Keratinocyte (primary cell): ENCODE data around the gene PPP1R3F.

Experiments
- CTCF ChIP-seq, 3 experiments: IDR thresholded peaks in 1 of 3; conservative IDR thresholded peaks in 1 of 3; optimal IDR thresholded peaks in 1 of 3; 2 replicates in 2 of 3; 3 replicates in 1 of 3; pipeline versions ENCODE3 to v1.5.1; 2011; ENCODE audit warnings: low read length in 3 of 3, mild to moderate bottlenecking in 3 of 3, moderate library complexity in 2 of 3, control low read depth in 1 of 3, inconsistent platforms in 1 of 3; ENCODE audit not compliant: insufficient read depth in 2 of 3; ENCODE audit errors: extremely low read depth in 1 of 3
- EZH2 ChIP-seq: IDR thresholded peaks from one replicate; pipeline ENCODE4 v1.6.1; 2012; ENCODE audit warnings: inconsistent platforms, mild to moderate bottlenecking, low read length, moderate library complexity

DNA sequence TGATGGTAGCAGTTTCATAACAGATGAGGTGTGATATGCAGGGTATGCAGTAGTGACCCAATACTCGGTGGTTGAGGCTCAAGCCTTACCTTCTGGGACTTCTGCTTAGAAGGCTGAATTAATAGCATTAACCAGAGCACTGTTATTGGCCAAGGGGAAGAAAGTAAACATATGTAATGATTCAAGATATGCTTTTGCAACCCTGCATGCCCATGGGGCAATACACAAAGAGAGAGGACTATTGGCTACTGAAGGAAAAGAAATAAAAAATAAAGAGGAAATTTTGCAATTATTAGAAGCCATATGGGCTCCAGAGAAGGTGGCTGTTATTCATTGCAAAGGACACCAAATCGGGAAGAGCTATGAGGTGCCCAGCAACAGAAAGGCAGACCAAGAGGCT lies 42.6 kb downstream of the PPP1R3F start:
- no peak for TF ChIP-seq CTCF (optimal IDR thresholded peaks at IDR 0.05 in 1 of 3, IDR thresholded peaks at IDR 0.05 in 1 of 3, conservative IDR thresholded peaks at IDR 0.05 in 1 of 3; ENCODE audit: extremely low read depth in 1 of 3, insufficient read depth in 2 of 3, low read length in 3 of 3)
- TF ChIP-seq EZH2, result no peak
